ENCODE results near the gene SCRN2.
A peak's percentile ranks its signal among the peaks of the same experiment; 100 is the strongest.

SCRN2 gene

GRCh38 chr17:47837401-47838039 is 3.6 kb downstream of the SCRN2 start:
- no peak overlapping the region for H3K27ac ChIP-seq
- TF ChIP-seq CTCF (conservative IDR thresholded peaks at IDR 0.05) = no peak

- H3K27ac ChIP-seq = no peak overlapping the region
- TF ChIP-seq CTCF (conservative IDR thresholded peaks at IDR 0.05) = no peak
These were observed 4.5 kb downstream of the SCRN2 start for GRCh38 chr17:47836601-47837000.

DNA sequence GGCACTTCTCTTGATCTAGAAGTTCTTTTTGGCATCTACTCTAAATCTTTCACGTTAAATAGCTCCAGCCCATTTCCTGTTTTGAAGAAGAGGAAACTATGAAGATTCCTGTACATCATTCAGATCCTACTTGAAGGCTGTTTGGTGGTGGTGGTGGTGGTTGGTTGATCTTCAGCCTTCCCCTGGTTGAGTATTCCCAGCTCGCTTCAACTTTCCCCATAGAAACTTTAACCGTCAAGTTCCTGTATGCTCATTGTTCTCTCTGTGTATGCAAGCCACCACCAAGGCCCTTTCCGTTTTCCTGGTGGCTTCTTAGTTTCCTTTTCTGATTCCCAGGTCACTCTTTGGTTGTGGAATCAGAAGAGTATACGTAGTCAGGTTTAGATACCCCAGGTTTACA is 6.3 kb downstream of the SCRN2 start:
- no peak for TF ChIP-seq CTCF (conservative IDR thresholded peaks at IDR 0.05)
- H3K27ac ChIP-seq = no peak overlapping the region

DNA sequence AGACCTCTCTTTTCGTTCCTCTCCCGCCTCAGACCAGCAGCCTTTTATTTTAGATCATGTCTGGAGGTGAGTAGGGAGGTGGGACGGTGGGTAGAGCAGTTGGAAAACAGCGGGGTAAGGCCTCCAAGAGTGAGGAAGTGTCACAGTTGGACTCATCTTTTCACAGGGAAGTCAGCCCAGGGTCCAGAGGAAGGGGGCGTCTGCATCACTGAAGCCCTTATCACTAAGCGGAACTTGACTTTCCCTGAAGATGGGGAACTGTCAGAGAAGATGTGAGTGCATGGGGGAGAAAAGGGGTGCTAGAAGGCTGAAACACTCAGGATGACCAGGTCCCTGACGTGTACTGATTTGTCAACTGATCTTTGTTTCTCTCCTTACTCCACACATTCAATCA is 9.1 kb downstream of the SCRN2 start:
- TF ChIP-seq CTCF (conservative IDR thresholded peaks at IDR 0.05) = no peak
- H3K27ac ChIP-seq = peak overlapping the region; percentile 90

DNA sequence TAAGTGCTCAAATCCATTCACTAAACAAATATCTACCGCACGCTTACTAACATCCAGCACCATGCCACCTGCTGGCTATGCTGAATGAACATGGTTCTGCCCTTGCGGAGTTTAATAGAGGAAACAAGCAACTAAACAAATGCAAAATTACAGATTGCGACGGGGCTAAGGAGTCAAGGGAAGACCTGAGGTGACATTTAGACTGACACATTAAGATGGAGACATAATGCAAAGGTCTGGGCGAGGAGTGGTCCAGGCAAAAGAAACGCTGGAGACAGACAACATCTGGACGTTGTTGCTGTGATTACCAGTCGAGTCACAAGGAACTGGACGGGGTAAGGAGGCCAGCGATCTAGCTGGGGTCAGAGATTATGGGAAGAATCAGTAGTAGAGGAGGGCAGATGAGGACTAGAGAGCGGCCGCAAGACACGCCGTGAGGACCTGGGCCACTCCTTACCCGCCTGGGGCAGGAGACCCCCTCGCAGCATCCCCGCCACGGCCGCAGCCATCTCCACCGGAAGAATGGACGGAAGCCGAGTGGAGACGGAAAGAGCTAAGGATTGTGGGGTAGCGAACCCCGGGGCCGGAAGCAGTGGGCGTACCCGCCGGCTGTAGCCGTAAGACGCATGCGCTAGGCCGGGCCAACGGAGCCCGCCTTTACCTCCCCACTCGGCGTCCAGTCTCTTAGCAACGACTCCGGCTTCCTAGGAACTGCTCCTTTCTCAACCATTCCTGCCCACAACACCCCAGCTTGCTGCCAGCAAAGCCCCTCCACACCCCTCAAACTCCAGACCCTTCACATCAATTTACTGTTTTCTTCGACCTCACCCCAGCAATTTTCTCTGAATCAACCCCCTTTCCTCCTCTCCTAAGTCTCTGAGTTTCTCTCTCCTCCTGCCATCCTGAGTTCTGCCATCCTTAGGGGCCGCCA is 9.8 kb downstream of the SCRN2 start, which contains the start of the genes LRRC46 and MRPL10:
Gene LRRC46 (plus strand): TSS at position 668 of the 931 bp plus-strand sequence. CDS start 320 bp downstream, outside the sequence.
Gene MRPL10 (minus strand): TSS at position 539 of the 931 bp plus-strand sequence. CDS start 30 bp downstream, at position 509.
- peak; percentile 69 for TF ChIP-seq CTCF (conservative IDR thresholded peaks at IDR 0.05)
- peak within 1 kb of the TSS; percentile 90 for H3K27ac ChIP-seq

GRCh38 chr17:47830396-47831002 is 10.6 kb downstream of the SCRN2 start:
- peak overlapping the region; percentile 90 for H3K27ac ChIP-seq
- no peak for TF ChIP-seq CTCF (conservative IDR thresholded peaks at IDR 0.05)

GRCh38 chr17:47829870-47830269 is 11.2 kb downstream of the SCRN2 start:
- no peak for TF ChIP-seq CTCF (conservative IDR thresholded peaks at IDR 0.05)

More at GRCh38 chr17:47829870-47830269, 11.2 kb downstream of the SCRN2 start:
- peak overlapping the region; percentile 90 for H3K27ac ChIP-seq
